SU-DHL-6 (cell line): ENCODE results near the gene ABCA13.

Experiments
- H2AFZ ChIP-seq: fragments of 200-600 bp; sonication (generic); 2 replicates; pipeline ENCODE4 v1.6.1; 2014; ENCODE audit warnings: low read depth, mild to moderate bottlenecking, moderate library complexity, mixed read lengths, antibody characterized with exemption, low read length; ENCODE audit not compliant: severe bottlenecking
- H3F3A ChIP-seq: fragments of 200-600 bp; shearing (Covaris generic); 2 replicates; pipeline ENCODE4 v1.6.0; 2016; ENCODE audit warnings: antibody characterized with exemption, mild to moderate bottlenecking; ENCODE audit not compliant: insufficient read depth
- H3K27ac ChIP-seq: fragments of 200-600 bp; sonication (generic); 2 replicates; pipeline ENCODE4 v1.5.1; 2016; ENCODE audit warnings: low read depth, mild to moderate bottlenecking, low read length, moderate library complexity, mixed read lengths
- H3K27me3 ChIP-seq: fragments of 200-600 bp; sonication (generic), shearing (Covaris generic); 2 replicates; pipeline ENCODE4 v1.6.0; 2014; ENCODE audit warnings: mild to moderate bottlenecking, low read length
- H3K36me3 ChIP-seq: fragments of 200-600 bp; sonication (generic); 2 replicates; pipeline ENCODE4 v1.6.1; 2014; ENCODE audit warnings: mild to moderate bottlenecking, low read length, mixed read lengths
- H3K4me2 ChIP-seq: fragments of 300-600, 200-600 bp; shearing (Covaris generic), sonication (generic); 2 replicates; pipeline ENCODE4 v1.6.0; 2014; ENCODE audit warnings: low read length, low read depth, mild to moderate bottlenecking; ENCODE audit not compliant: poor library complexity, severe bottlenecking
- H3K4me3 ChIP-seq: fragments of 200-600 bp; sonication (generic); 2 replicates; pipeline ENCODE4 v1.5.1; 2014; ENCODE audit warnings: antibody characterized with exemption, low read length, mild to moderate bottlenecking, mixed read lengths; ENCODE audit not compliant: insufficient read depth, poor library complexity, severe bottlenecking
- H3K79me2 ChIP-seq: fragments of 200-600 bp; sonication (generic); 2 replicates; pipeline ENCODE4 v1.6.1; 2014; ENCODE audit warnings: mild to moderate bottlenecking, low read length, moderate library complexity; ENCODE audit not compliant: insufficient read depth
- H3K9ac ChIP-seq: fragments of 200-600 bp; sonication (generic); 2 replicates; pipeline ENCODE4 v1.7.0; 2014; ENCODE audit warnings: mild to moderate bottlenecking, low read length
- H3K9me2 ChIP-seq: fragments of 200-600 bp; sonication (generic); replicated peaks from 2 replicates; pipeline ENCODE4 v1.6.1; 2014; ENCODE audit warnings: low read length; ENCODE audit not compliant: insufficient read depth
- H3K9me3 ChIP-seq: fragments of 200-600 bp; sonication (generic); 2 replicates; pipeline ENCODE4 v1.6.1; 2014; ENCODE audit warnings: low read length, mixed read lengths; ENCODE audit not compliant: insufficient read depth
- H4K20me1 ChIP-seq: fragments of 200-600 bp; sonication (generic); 2 replicates; pipeline ENCODE4 v1.6.1; 2014; ENCODE audit warnings: low read depth, mild to moderate bottlenecking, antibody characterized with exemption, low read length, moderate library complexity, mixed read lengths
- EZH2phosphoT487 ChIP-seq: fragments of 200-600 bp; sonication (generic), shearing (Covaris generic); conservative IDR thresholded peaks from 2 replicates; pipeline ENCODE4 v1.6.1; 2018; ENCODE audit warnings: mild to moderate bottlenecking, antibody characterized with exemption, low read length, moderate library complexity, mixed read lengths
- TF ChIP-seq, protein P1 (sequence below): fragments of 200-600 bp; sonication (generic); IDR thresholded peaks from one replicate; pipeline ENCODE4 v1.5.1; 2017; ENCODE audit warnings: antibody characterized with exemption, mild to moderate bottlenecking, low read length, moderate library complexity; ENCODE audit not compliant: insufficient read depth, poor library complexity, severe bottlenecking

Gene ABCA13

DNA sequence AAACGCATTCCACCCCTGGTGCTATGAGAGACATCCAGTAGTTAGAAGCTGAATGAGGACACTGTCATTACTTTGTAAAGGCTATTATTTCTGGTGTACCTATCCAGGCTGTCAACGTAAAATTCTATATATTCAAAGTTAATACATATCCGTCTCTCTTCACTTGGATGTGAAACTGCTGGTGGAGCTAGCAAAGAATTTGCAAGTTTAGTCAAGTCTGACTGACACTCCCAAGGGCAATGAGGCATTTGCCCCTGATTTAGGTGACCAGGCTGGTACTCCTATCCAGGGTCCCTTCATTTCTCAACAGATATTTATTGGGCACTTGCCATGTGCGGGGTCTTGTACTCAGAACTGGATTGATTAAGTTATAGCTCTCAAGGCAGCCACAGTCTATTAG is 493.0 kb downstream of the ABCA13 start:
- Histone ChIP-seq H3F3A (no peaks in the 10 kb centered on the region), H3K9ac (no peak overlapping the region), H4K20me1 (no peaks in the 10 kb centered on the region), H3K9me3 (no peaks in the 10 kb centered on the region), H3K4me3 (no peak overlapping the region), H3K27ac (no peak overlapping the region), H3K4me2 (no peak overlapping the region), H3K9me2 (no peaks in the 10 kb centered on the region), H2AFZ (no peak overlapping the region), H3K36me3 (no peaks in the 10 kb centered on the region), H3K27me3 (no peaks in the 10 kb centered on the region), H3K79me2 (no peaks in the 10 kb centered on the region)
- TF ChIP-seq, protein P1, sequence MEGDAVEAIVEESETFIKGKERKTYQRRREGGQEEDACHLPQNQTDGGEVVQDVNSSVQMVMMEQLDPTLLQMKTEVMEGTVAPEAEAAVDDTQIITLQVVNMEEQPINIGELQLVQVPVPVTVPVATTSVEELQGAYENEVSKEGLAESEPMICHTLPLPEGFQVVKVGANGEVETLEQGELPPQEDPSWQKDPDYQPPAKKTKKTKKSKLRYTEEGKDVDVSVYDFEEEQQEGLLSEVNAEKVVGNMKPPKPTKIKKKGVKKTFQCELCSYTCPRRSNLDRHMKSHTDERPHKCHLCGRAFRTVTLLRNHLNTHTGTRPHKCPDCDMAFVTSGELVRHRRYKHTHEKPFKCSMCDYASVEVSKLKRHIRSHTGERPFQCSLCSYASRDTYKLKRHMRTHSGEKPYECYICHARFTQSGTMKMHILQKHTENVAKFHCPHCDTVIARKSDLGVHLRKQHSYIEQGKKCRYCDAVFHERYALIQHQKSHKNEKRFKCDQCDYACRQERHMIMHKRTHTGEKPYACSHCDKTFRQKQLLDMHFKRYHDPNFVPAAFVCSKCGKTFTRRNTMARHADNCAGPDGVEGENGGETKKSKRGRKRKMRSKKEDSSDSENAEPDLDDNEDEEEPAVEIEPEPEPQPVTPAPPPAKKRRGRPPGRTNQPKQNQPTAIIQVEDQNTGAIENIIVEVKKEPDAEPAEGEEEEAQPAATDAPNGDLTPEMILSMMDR, result no peak
- no peak for TF ChIP-seq EZH2phosphoT487

GRCh38 chr7:48665353-48666135 is 494.3 kb downstream of the ABCA13 start:
- H4K20me1 ChIP-seq, result no peaks in the 10 kb centered on the region
- H3K27me3 ChIP-seq, result no peaks in the 10 kb centered on the region
- no peaks in the 10 kb centered on the region for H3K36me3 ChIP-seq
- no peak overlapping the region for H3K27ac ChIP-seq
- H3K9ac ChIP-seq, result no peak overlapping the region
- no peak overlapping the region for H2AFZ ChIP-seq
- no peaks in the 10 kb centered on the region for H3K79me2 ChIP-seq
- no peak overlapping the region for H3K4me2 ChIP-seq
- no peaks in the 10 kb centered on the region for H3K9me3 ChIP-seq
- no peaks in the 10 kb centered on the region for H3F3A ChIP-seq
- TF ChIP-seq EZH2phosphoT487, result no peak
- TF ChIP-seq, protein P1, result no peak
- H3K9me2 ChIP-seq, result no peaks in the 10 kb centered on the region
- H3K4me3 ChIP-seq, result no peak overlapping the region

GRCh38 chr7:48667407-48667806 is 496.1 kb downstream of the ABCA13 start:
- Histone ChIP-seq H3K4me3 (no peak overlapping the region), H3F3A (no peaks in the 10 kb centered on the region), H3K9me3 (no peaks in the 10 kb centered on the region), H3K36me3 (no peaks in the 10 kb centered on the region), H3K27ac (no peak overlapping the region), H3K4me2 (no peak overlapping the region), H4K20me1 (no peaks in the 10 kb centered on the region), H3K9ac (no peak overlapping the region), H3K79me2 (no peaks in the 10 kb centered on the region), H3K9me2 (no peaks in the 10 kb centered on the region), H2AFZ (no peak overlapping the region), H3K27me3 (no peaks in the 10 kb centered on the region)
- TF ChIP-seq, protein P1, result no peak
- no peak for TF ChIP-seq EZH2phosphoT487
